Natural killer cell (primary cell): Measurements from ENCODE around the gene PXN. TPM values are rescaled to one million over a fixed set of nuclear protein-coding genes. Genes with fewer than 3 reads are reported as not detected.

Experiments
- ATAC-seq, 3 donors: fragments of 150-1000 bp in 2 of 3; fragments of 200-7000 bp in 1 of 3; cut with Tn5 transposase; 1 replicate in 1 of 3; 2 replicates in 2 of 3; pipeline ENCODE4 v1.10.0; 2021; ENCODE audit warnings: mild to moderate bottlenecking in 2 of 3, moderate library complexity in 2 of 3
- DNase-seq, 2 donors: peaks; one replicate each; pipeline versions ENCODE4 v3.0.0 to v3.0.0-alpha.2; 2013 to 2021; ENCODE audit warnings: mixed read lengths in 1 of 2
- H3K27ac ChIP-seq: one replicate; pipeline ENCODE4 v1.5.1; 2013; ENCODE audit warnings: mild to moderate bottlenecking, low read length
- H3K27me3 ChIP-seq: one replicate; pipeline ENCODE4 v1.6.1; 2013; ENCODE audit warnings: low read length; ENCODE audit not compliant: control insufficient read depth, insufficient read depth
- H3K36me3 ChIP-seq: one replicate; pipeline ENCODE4 v1.6.1; 2013; ENCODE audit warnings: low read length; ENCODE audit not compliant: control insufficient read depth, insufficient read depth
- H3K4me1 ChIP-seq: one replicate; pipeline ENCODE4 v1.6.1; 2013; ENCODE audit warnings: low read length; ENCODE audit not compliant: control insufficient read depth, insufficient read depth
- H3K4me3 ChIP-seq: one replicate; pipeline ENCODE4 v1.5.1; 2013; ENCODE audit warnings: low read length
- H3K9me3 ChIP-seq: one replicate; pipeline ENCODE4 v1.6.1; 2013; ENCODE audit warnings: low read length; ENCODE audit not compliant: control insufficient read depth, insufficient read depth
- H3K27ac Mint-ChIP-seq, 2 donors: one replicate each; pipeline ENCODE4 v1.8.0; 2022; ENCODE audit warnings: mild to moderate bottlenecking in 2 of 2, mixed read lengths in 2 of 2, moderate library complexity in 1 of 2
- H3K27me3 Mint-ChIP-seq, 2 donors: one replicate each; pipeline ENCODE4 v1.8.0; 2022; ENCODE audit warnings: low read depth in 2 of 2, mixed read lengths in 2 of 2
- H3K36me3 Mint-ChIP-seq: one replicate; pipeline ENCODE4 v1.8.0; 2022; ENCODE audit warnings: mixed read lengths
- H3K4me1 Mint-ChIP-seq, 2 donors: one replicate each; pipeline ENCODE4 v1.8.0; 2022; ENCODE audit warnings: mixed read lengths in 2 of 2
- H3K4me3 Mint-ChIP-seq: one replicate; pipeline ENCODE4 v1.8.0; 2022; ENCODE audit warnings: mild to moderate bottlenecking, moderate library complexity, mixed read lengths
- H3K9me3 Mint-ChIP-seq, 2 donors: one replicate each; pipeline ENCODE4 v1.8.0; 2022; ENCODE audit warnings: mixed read lengths in 2 of 2
- CTCF ChIP-seq: fragments of 200-600 bp; IDR thresholded peaks from one replicate; pipeline ENCODE4 v1.8.0; 2022; ENCODE audit warnings: antibody characterized with exemption
- WGBS: methylation state at CpG from one replicate; pipeline ENCODE4 v1.1.7; 2013; ENCODE audit warnings: missing lambda C conversion rate; ENCODE audit not compliant: insufficient coverage; 5-methylcytosine and 5-hydroxymethylcytosine counted together
- intact Hi-C: fragments of 100-400 bp; cut with micrococcal nuclease; formaldehyde crosslinking; loops from one replicate; pipeline ENCODE4 v1.14.2; 2022
- total RNA-seq, 4 donors: library from RNA; stranded (reverse); fragments of 120-200 nt in 1 of 4; gene quantifications; one replicate each; pipeline versions ENCODE4 v1.2.3 to v1.2.4, GENCODE V29; 2013 to 2022

Gene PXN
- total RNA-seq, 3 donors from 2014 or later (not counting 1 experiment from before 2014, with no cell fraction given) = 436 to 504 (median 478) TPM

DNA sequence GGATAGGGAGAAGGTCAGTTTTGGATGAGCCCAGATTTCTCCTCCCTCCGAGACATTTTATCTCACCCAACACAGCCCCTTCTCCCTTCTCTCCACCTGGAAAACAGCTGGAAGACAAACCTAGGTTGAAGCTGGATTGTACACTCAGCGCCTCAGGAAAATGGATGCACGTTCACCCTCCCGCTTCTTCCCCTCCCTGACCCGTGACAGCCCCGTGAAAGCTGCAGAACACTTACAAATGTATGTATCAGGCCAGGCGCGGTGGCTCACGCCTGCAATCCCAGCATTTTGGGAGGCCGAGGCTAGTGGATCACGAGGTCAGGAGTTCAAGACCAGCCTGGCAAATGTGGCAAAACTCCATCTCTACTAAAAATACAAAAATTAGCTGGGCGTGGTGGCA lies 22.0 kb upstream of the PXN start:
- no peak for ATAC-seq
- Mint-ChIP-seq H3K36me3 (no peaks in the 10 kb centered on the region), H3K4me1 (no peaks in the 10 kb centered on the region), H3K9me3 (no peaks in the 10 kb centered on the region), H3K27me3 (no peaks in the 10 kb centered on the region), H3K27ac (no peak overlapping the region), H3K4me3 (no peak overlapping the region)
- Histone ChIP-seq H3K36me3 (no peaks in the 10 kb centered on the region), H3K27ac (no peak overlapping the region), H3K4me1 (peaks cover 13% of the 10 kb centered on the region), H3K9me3 (no peaks in the 10 kb centered on the region), H3K4me3 (no peak overlapping the region), H3K27me3 (no peaks in the 10 kb centered on the region)
- TF ChIP-seq CTCF = no peak
- no peak for DNase-seq
- WGBS = 92% methylated on average over 11 of the region's 12 CpGs
- intact Hi-C loops = no loop called here

- ATAC-seq = no peak
- Histone ChIP-seq H3K4me3 (no peak overlapping the region), H3K27me3 (no peaks in the 10 kb centered on the region), H3K4me1 (peaks cover 12% of the 10 kb centered on the region), H3K36me3 (no peaks in the 10 kb centered on the region), H3K9me3 (no peaks in the 10 kb centered on the region), H3K27ac (no peak overlapping the region)
- no peak for TF ChIP-seq CTCF
- no peak overlapping the region for H3K27ac Mint-ChIP-seq
- H3K9me3 Mint-ChIP-seq = no peaks in the 10 kb centered on the region
- WGBS = 91% methylated on average over 6 of the region's 7 CpGs
- DNase-seq = no peak
- intact Hi-C loops = no loop called here
- H3K36me3 Mint-ChIP-seq = no peaks in the 10 kb centered on the region
- no peaks in the 10 kb centered on the region for H3K4me1 Mint-ChIP-seq
- no peaks in the 10 kb centered on the region for H3K27me3 Mint-ChIP-seq
- no peak overlapping the region for H3K4me3 Mint-ChIP-seq
Measured at GRCh38 chr12:120286768-120287490, 21.4 kb upstream of the PXN start.

- H3K9me3 Mint-ChIP-seq = no peaks in the 10 kb centered on the region
- H3K4me3 Mint-ChIP-seq = no peak overlapping the region
- Histone ChIP-seq H3K9me3 (no peaks in the 10 kb centered on the region), H3K27ac (no peak overlapping the region), H3K36me3 (no peaks in the 10 kb centered on the region), H3K4me1 (no peaks in the 10 kb centered on the region), H3K4me3 (no peak overlapping the region), H3K27me3 (no peaks in the 10 kb centered on the region)
- intact Hi-C loops = no loop called here
- no peaks in the 10 kb centered on the region for H3K36me3 Mint-ChIP-seq
- no peaks in the 10 kb centered on the region for H3K4me1 Mint-ChIP-seq
- no peaks in the 10 kb centered on the region for H3K27me3 Mint-ChIP-seq
- ATAC-seq (no peak), DNase-seq (no peak)
- H3K27ac Mint-ChIP-seq = no peak overlapping the region
- WGBS = 95% methylated on average over 3 of the region's 3 CpGs
- no peak for TF ChIP-seq CTCF
Measured at GRCh38 chr12:120284381-120284780, 18.9 kb upstream of the PXN start.

DNA sequence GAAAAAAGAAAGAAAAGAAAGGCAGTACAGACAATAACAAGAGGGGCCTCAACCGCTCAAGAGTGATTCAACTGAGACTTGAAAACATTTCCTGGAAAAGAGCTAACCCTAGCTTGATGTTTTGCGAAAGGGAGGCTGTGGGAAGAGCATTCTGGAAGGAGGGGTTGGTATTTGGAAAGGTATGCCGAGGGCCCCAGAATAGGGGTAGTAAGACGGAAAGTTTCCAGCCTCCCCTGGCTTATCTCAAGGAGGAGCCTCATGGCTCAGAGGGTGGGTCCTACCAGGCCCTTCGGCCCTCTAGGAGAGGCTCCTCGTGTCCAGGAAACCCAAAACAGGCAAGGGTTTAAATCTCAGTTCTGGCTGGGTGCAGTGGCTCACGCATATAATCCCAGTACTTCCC lies 17.8 kb upstream of the PXN start:
- DNase-seq (no peak), ATAC-seq (no peak)
- Histone ChIP-seq H3K9me3 (no peaks in the 10 kb centered on the region), H3K27me3 (no peaks in the 10 kb centered on the region), H3K27ac (no peak overlapping the region), H3K4me3 (no peak overlapping the region), H3K4me1 (no peaks in the 10 kb centered on the region), H3K36me3 (no peaks in the 10 kb centered on the region)
- TF ChIP-seq CTCF = no peak
- Mint-ChIP-seq H3K27me3 (no peaks in the 10 kb centered on the region), H3K27ac (no peak overlapping the region), H3K4me1 (no peaks in the 10 kb centered on the region), H3K4me3 (no peak overlapping the region), H3K36me3 (no peaks in the 10 kb centered on the region), H3K9me3 (no peaks in the 10 kb centered on the region)
- intact Hi-C loops = no loop called here
- WGBS = 93% methylated on average over 7 of the region's 7 CpGs
